GM19463 (cell line): ENCODE data around the gene NFKBIZ.
A peak's percentile ranks its signal among the peaks of the same experiment; 100 is the strongest.

Experiments used
- ATAC-seq: cut with Tn5 transposase; IDR thresholded peaks from one replicate; pipeline ENCODE4 v1.9.1; 2021; ENCODE audit warnings: mild to moderate bottlenecking, moderate library complexity; ENCODE audit not compliant: unreplicated experiment

NFKBIZ gene

GRCh38 chr3:101825904-101826445 lies 23.3 kb upstream of the NFKBIZ start:
- ATAC-seq = no peak

DNA sequence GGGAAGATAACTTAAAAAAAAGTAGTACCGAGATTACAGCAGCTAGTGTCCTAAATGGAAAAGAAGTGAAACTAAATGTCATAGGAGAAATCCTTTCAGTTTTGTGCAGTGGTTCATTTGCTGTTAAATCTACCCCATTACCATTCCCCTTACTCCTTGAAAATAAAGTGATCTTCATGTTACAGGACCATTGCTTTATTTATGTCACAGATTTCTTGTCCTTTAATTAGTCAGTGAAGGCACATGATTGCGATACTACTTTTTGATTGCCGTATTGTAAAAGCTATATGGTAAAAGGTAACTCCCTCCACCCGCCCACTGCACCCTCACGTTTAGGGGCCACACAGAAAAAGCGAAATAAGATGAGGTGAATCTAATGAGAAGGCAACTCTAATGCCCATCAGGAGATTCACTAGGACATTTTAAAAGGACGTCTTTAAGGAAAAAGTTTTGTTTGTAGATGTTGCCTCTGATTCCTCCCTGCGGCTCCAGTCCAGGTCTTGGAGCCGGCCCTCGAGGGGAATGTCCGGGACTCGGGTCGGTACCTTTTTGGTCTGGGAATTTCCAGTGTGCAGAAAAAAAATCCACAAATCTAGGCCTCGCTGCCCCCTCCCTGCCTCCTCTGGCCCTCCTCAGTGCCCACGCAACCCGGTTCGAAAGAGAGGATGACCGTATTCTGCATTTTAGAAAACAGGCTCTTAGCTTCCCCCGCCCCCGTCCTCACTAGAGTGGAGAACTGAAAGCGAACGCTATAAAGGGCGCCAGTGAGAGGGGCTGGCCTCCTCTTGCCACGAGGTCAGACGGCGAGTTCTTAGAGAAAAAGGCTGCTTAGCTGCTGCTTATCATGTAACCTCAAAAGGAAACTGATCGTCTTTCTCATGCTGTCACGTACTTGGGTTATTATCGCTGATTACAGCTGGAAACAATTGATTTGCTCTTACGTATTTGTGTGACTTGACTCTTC lies 21.8 kb upstream of the NFKBIZ start:
- peak; percentile 75 for ATAC-seq

GRCh38 chr3:101828276-101828675 lies 21.0 kb upstream of the NFKBIZ start:
- ATAC-seq = no peak

DNA sequence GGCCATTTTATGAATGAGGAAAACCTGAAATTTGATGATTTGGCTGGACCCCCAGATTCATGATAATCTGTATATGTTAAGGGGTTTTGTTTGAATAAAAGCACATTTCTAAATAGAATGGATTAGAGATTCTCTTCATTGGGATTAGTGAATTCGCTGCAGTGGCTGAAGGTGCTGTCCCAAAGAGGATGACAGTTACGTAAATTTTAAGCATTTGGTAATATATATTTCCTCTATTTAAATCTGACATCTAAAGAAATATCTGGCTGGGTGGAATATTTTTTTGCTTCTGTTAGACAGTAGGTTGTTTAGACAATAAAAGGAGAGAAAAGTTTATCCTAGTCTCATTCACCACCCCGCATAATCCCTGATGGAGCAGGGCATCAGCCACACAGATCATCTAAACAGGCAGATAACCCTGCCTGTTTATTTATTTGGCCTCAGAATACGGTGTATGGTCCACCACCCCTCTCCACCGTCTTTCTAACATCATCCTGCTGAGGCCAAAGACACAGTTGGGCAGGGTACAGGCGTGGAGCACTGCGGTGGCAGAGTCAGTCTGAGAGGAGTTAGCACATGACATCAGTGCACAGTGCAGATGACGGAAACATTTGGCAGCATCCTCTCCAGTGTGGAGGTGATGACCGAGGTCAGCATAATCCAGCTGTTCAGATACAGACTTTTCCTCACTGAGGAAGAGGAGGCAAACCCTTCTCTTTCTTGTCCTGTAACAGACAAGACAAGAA lies 20.4 kb upstream of the NFKBIZ start:
- peak; percentile 49 for ATAC-seq

DNA sequence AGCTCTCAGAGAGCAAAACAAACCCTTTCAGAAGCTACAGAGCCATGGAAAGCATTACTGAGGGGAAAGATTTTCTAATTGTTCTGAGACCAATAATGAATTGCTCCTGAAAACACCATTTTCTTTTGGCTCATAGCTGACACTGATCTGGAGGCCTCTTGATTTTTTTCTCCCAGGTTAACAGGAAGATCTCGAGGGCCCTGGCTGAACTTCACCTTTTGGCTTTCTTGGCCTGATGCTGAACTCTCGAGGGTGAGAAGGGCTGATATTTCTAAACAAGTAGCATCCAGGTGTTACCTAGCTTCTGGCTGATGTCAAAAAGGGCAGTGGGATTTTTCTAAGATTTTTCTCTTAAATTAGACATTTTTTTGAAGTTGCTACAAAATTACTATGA lies 19.9 kb upstream of the NFKBIZ start:
- ATAC-seq = no peak

- peak; percentile 13 for ATAC-seq
These were observed 19.4 kb upstream of the NFKBIZ start for GRCh38 chr3:101829874-101830273.

DNA sequence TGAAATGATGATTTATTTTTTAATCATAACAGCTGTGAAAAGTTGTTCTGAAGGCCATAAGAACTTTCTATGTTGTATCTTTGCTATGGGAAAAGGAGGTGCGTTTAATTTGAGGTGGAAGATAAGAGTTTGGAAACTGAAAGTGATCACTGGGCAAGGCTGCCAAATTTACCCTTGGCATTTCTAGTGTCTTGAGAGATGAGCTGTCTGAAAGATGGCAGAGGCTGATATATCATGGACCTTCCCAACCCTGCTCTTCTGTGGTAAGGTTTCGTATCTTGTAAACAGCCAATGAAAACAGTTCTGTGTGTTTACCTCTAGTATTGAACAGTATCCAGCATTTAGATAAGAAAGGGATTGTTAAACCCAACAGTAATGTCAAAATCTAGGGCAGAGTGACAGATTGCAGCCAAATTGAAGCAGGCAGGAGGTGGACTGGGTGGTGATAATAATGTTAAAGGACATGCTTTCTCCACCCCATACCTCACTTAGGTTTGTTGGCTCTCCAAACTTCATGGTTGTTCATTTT lies 15.8 kb upstream of the NFKBIZ start:
- ATAC-seq = no peak

- no peak for ATAC-seq
These were observed 13.6 kb upstream of the NFKBIZ start for GRCh38 chr3:101835676-101836075.

- ATAC-seq = no peak
These were observed 13.2 kb upstream of the NFKBIZ start for GRCh38 chr3:101836160-101836559.

DNA sequence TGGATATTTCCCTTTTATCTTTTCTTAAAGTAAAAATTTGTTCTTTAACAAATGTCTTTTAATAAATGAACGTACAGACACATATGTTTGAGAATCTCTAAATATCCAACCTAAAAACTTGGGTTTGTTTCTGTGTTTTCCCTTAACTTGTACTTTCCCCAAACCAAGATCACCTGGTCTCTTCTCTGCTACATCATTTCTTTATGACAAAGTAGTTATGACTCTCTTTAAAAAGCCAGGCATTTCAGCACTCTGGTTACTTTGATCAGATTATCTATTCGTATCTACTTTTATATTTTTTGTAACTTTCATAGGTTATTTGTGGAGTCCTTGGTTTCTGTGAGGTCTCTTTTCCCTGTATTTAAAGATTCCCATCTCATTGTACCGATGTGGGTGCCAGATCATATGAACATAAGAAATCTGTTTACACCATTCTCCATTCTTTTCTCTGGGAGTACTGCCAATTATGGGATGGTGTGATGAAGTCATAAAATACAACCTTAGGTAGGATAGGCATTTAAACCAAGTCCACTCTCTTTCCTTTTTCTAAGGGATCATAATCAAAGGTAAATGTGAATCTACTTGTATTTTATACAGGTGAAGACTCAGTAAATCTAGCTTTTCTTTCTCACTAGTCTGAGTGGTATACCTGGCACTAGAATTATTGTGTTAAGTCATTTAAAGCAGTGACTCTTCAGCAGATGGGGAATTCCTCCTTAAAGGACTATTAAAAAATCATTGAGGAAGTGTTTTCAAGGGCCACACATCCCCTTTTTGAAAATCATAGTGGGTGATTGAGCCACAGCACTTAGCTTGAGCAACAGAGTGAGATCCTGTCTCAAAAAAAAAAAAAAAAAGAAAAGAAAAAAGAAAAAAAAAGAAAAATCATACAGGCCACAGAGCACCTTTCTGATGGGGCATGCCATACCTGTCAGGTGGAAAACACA lies 12.4 kb upstream of the NFKBIZ start:
- no peak for ATAC-seq

GRCh38 chr3:101838691-101839090 lies 10.6 kb upstream of the NFKBIZ start:
- no peak for ATAC-seq

DNA sequence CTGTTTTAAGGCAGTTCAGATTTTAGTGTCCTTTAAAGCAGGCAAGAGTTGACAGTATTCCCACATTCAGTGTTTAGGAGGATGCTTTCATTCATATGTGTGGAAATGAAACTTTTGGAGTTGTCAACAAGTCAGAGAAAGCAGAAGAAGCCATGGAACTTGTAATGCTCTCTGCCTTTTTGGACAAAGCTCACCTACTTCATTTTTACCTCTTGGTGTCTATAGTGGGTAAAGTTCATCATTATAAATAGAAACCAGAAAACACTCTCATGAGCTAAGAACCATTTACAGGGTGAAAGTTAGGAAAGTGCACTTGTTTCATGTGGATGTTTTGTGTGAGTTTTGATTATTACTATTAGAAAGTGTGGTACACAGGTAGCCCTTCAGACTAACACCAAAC lies 9.2 kb upstream of the NFKBIZ start:
- no peak for ATAC-seq

DNA sequence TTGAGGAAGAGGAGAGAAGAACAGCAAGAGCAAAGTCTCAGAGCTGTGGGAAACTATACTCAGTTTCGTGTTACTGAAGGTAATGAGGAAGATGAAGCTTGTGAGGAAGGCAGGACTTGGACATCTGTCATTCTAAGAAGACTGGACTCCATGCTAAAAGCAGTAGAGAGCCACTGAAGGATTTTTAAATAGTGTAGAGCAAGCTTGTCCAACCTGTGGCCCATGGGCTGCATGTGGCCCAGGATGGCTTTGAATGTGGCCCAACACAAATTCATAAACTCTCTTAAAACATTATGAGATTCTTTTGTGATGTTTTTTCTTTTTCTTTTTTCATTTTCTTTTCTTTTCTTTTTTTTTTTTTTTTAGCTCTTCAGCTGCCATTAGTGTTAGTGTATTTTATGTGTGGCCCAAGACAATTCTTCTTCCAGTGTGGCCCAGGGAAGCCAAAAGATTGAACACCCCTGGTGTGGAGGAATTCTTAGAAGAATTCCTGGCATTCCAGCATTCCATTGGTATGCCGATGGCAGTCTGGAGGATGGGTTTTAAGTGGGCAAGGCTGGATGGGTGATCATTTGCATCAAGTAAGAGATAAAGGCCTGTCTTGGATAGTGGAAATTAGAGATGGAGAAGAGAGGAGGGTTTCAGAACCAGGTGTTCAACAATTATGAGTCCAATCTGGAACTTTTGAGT lies 6.9 kb upstream of the NFKBIZ start:
- no peak for ATAC-seq

DNA sequence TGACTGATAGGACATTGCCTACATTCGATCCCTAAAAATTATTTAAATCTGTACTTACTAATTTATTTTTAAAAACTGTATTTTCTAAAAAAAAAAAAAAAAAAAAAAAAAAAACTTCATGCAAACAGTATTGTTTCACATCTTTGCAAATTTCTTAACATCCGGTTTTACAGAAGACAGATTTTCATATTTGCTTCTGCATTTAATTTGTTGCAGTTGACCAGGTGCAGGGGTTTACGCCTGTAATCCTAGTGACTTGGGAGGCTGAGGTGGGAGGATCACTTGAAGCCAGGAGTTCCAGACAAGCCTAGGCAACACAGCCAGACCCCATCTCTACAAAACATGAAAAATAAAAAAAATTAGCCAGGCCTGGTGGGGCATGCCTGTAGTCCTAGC lies 6.4 kb upstream of the NFKBIZ start:
- ATAC-seq = no peak

- no peak for ATAC-seq
These were observed 3.9 kb upstream of the NFKBIZ start for GRCh38 chr3:101845425-101845824.

GRCh38 chr3:101846709-101847108 lies 2.6 kb upstream of the NFKBIZ start:
- ATAC-seq = no peak

- ATAC-seq = no peak
These were observed 2.0 kb upstream of the NFKBIZ start for GRCh38 chr3:101847328-101847727.

DNA sequence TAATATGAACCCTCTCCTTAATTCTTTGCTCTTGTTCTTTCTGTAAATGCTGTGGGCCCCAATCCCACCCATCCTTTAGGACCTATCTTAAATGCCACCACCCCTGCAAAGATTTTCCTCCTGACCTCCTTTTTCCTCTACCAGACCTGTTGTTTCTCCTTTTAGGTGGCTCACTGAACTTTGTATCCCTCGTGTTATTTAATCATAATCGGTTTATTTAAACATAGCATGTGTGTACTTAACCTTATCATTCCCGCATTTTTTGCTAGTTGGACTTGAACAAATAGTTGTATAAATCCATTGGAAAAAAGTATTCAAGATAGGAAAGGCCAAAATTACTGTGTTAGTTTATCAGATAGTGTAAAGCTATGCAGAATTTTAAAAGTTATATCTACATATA lies 988 bp upstream of the NFKBIZ start:
- ATAC-seq = no peak

- peak; percentile 19 for ATAC-seq
These were observed 466 bp downstream of the NFKBIZ start for GRCh38 chr3:101849714-101850245.
